K562 (cell line): ENCODE data around the gene SGSM2. TPM values are rescaled to one million over a fixed set of nuclear protein-coding genes. Genes with fewer than 3 reads are reported as not detected.

ENCODE experiments used
- ATAC-seq: fragments of 200-7000 bp; cut with Tn5 transposase; 3 replicates; pipeline ENCODE4 v1.9.1; 2020; ENCODE audit warnings: moderate library complexity
- BruUV-seq: library from RNA; stranded (reverse); fragments of 400-500 nt; replicated peaks from 2 replicates; lab custom pipeline; 2021; lab: Mats Ljungman, UMichigan
- CTCF ChIA-PET: fragments of 300-600 bp; formaldehyde crosslinking; extraction: SDS; loops from one replicate; lab custom pipeline; 2021; ENCODE audit warnings: low intra/inter-chr PET ratio; lab: Yijun Ruan, JAX
- POLR2A ChIA-PET: fragments of 300-600, 350-650 bp; sonication (Branson Sonifier 250); formaldehyde crosslinking; extraction: SDS; loops from one replicate; lab custom pipeline; 2021; ENCODE audit warnings: antibody characterized with exemption, inconsistent platforms; lab: Yijun Ruan, JAX
- DNase-seq, 4 experiments: peaks; one replicate each; pipeline versions ENCODE4 v3.0.0 to v3.0.0-alpha.2; 2011 to 2018; ENCODE audit warnings: low spot score in 3 of 4, mixed read lengths in 3 of 4; ENCODE audit errors: extremely low read depth in 1 of 4
- FAIRE-seq: peaks from 2 replicates; lab custom pipeline; 2011; peaks lifted over from hg19 to GRCh38; lab: Jason Lieb, UNC
- H2AFZ ChIP-seq: 2 replicates; pipeline ENCODE4 v1.6.0; 2011; ENCODE audit warnings: low read depth, low read length, control low read depth, inconsistent platforms
- H3K27ac ChIP-seq: fragments of 200-600 bp; 3 replicates; pipeline ENCODE4 v1.8.0; 2011; ENCODE audit warnings: low read depth, mild to moderate bottlenecking, control low read depth, inconsistent platforms, low read length, moderate library complexity, mixed read lengths; ENCODE audit errors: extremely low read depth
- H3K27me3 ChIP-seq, 2 experiments: fragments of 300-600 bp in 1 of 2; 2 replicates in 1 of 2; 3 replicates in 1 of 2; pipeline versions ENCODE4 v1.6.0 to v1.8.0; 2011; ENCODE audit warnings: inconsistent platforms in 2 of 2, low read length in 2 of 2, mild to moderate bottlenecking in 1 of 2, mixed read lengths in 1 of 2, moderate library complexity in 1 of 2; ENCODE audit not compliant: control insufficient read depth in 2 of 2, insufficient read depth in 2 of 2
- H3K36me3 ChIP-seq: fragments of 300-600 bp; 3 replicates; pipeline ENCODE4 v1.8.0; 2011; ENCODE audit warnings: mild to moderate bottlenecking, low read length, inconsistent platforms; ENCODE audit not compliant: control insufficient read depth, insufficient read depth
- H3K4me1 ChIP-seq, 2 experiments: fragments of 200-600 bp in 1 of 2; replicated peaks in 1 of 2; 2 replicates in 1 of 2; 3 replicates in 1 of 2; pipeline versions ENCODE4 v1.5.1 to v1.8.0; 2011; ENCODE audit warnings: inconsistent platforms in 2 of 2, low read length in 2 of 2, mild to moderate bottlenecking in 1 of 2, mixed read lengths in 1 of 2, moderate library complexity in 1 of 2; ENCODE audit not compliant: control insufficient read depth in 2 of 2, insufficient read depth in 2 of 2
- H3K4me2 ChIP-seq: 2 replicates; pipeline ENCODE4 v1.6.1; 2011; ENCODE audit warnings: low read length, control low read depth, inconsistent platforms, mixed read lengths; ENCODE audit not compliant: insufficient read depth
- H3K4me3 ChIP-seq: fragments of 200-600 bp; sonication (generic), shearing (Covaris generic); 2 replicates; pipeline ENCODE4 v1.5.1; 2016; ENCODE audit warnings: control low read depth, inconsistent platforms
- H3K79me2 ChIP-seq: fragments of 200-600 bp; 3 replicates; pipeline ENCODE4 v1.8.0; 2011; ENCODE audit warnings: low read length, inconsistent platforms; ENCODE audit not compliant: control insufficient read depth, insufficient read depth
- H3K9ac ChIP-seq, 2 experiments: 2 replicates each; pipeline versions ENCODE4 v1.6.0 to v1.6.1; 2011; ENCODE audit warnings: low read depth in 2 of 2, low read length in 2 of 2, control low read depth in 1 of 2, inconsistent platforms in 1 of 2, mild to moderate bottlenecking in 1 of 2, mixed read lengths in 1 of 2; ENCODE audit not compliant: insufficient read depth in 1 of 2
- H3K9me1 ChIP-seq: one replicate; pipeline ENCODE4 v1.6.0; 2011; ENCODE audit warnings: inconsistent platforms, mild to moderate bottlenecking, low read length, moderate library complexity; ENCODE audit not compliant: control insufficient read depth, insufficient read depth
- H3K9me3 ChIP-seq: replicated peaks from 2 replicates; pipeline ENCODE4 v1.5.1; 2011; ENCODE audit warnings: low read depth, low read length, inconsistent platforms; ENCODE audit not compliant: control insufficient read depth, insufficient read depth
- H4K20me1 ChIP-seq: replicated peaks from 2 replicates; pipeline ENCODE4 v1.6.1; 2011; ENCODE audit warnings: low read length, inconsistent platforms, mixed read lengths; ENCODE audit not compliant: control insufficient read depth, insufficient read depth
- ATF1 ChIP-seq, 2 experiments: fragments of 450-650 bp in 1 of 2; IDR thresholded peaks; 2 replicates each; pipeline ENCODE4 v1.6.1; 2016; ENCODE audit warnings: missing compliant biosample characterization in 1 of 2, missing genetic modification characterization in 1 of 2
- ATF7 ChIP-seq: fragments of 450-650 bp; IDR thresholded peaks from 2 replicates; pipeline ENCODE4 v1.7.1; 2014; ENCODE audit warnings: mild to moderate bottlenecking, moderate library complexity
- HCFC1 ChIP-seq: IDR thresholded peaks from 2 replicates; pipeline ENCODE4 v1.6.1; 2012; ENCODE audit warnings: low read depth, low read length, improper control_type of control experiment
- NR4A1 ChIP-seq, 2 experiments: fragments of 250-450 bp in 1 of 2; fragments of 450-650 bp in 1 of 2; sonication (Bioruptor Pico) in 1 of 2; IDR thresholded peaks; 2 replicates each; pipeline versions ENCODE4 v1.4.0 to v1.6.1; 2016 to 2020; ENCODE audit warnings: mild to moderate bottlenecking in 2 of 2, missing compliant biosample characterization in 1 of 2, missing genetic modification characterization in 1 of 2, moderate library complexity in 1 of 2
- PHTF2 ChIP-seq: fragments of 250-450 bp; sonication (Bioruptor Pico); IDR thresholded peaks from 2 replicates; pipeline ENCODE4 v1.5.0; 2021; ENCODE audit warnings: mild to moderate bottlenecking
- POLR2B ChIP-seq: fragments of 450-650 bp; IDR thresholded peaks from 2 replicates; pipeline ENCODE4 v1.6.1; 2018; ENCODE audit warnings: low read depth; ENCODE audit not compliant: partially characterized antibody
- STAT5A ChIP-seq: IDR thresholded peaks from 2 replicates; pipeline ENCODE4 v1.6.1; 2012; ENCODE audit warnings: low read length, inconsistent platforms, borderline replicate concordance
- TAL1 ChIP-seq: fragments of 450-650 bp; IDR thresholded peaks from 2 replicates; pipeline ENCODE4 v1.6.1; 2016; ENCODE audit warnings: mild to moderate bottlenecking
- ZNF449 ChIP-seq: fragments of 250-450 bp; sonication (Bioruptor Pico); IDR thresholded peaks from 2 replicates; pipeline ENCODE4 v1.8.0; 2022; ENCODE audit warnings: moderate library complexity, mild to moderate bottlenecking, inconsistent platforms
- WGBS: fragments of 100-300 bp; shearing (Covaris generic); methylation state at CpG from one replicate; pipeline ENCODE4 v1.1.6; 2016; ENCODE audit warnings: low coverage, mixed read lengths; ENCODE audit not compliant: insufficient coverage; ENCODE audit errors: missing lambda C conversion rate; 5-methylcytosine and 5-hydroxymethylcytosine counted together
- in situ Hi-C: fragments of 300-500 bp; cut with MboI; formaldehyde crosslinking; loops from 4 replicates; pipeline ENCODE4 v1.15.0; 2018; ENCODE audit warnings: inconsistent platforms, mixed read lengths
- intact Hi-C: fragments of 100-400 bp; cut with micrococcal nuclease; formaldehyde crosslinking; loops from 2 replicates; pipeline ENCODE4 v1.14.2; 2022
- polyA plus RNA-seq, 8 experiments: library from polyadenylated mRNA; depleted of rRNA in 4 of 8; stranded (reverse) in 5 of 8; unstranded in 3 of 8; fragments of >200 nt; fragmentation: Nextera tagmentation in 2 of 8; fragmentation: Illumina TruSeq in 1 of 8; extraction: Ambion mirVana in 2 of 8; extraction: Trizol in 1 of 8; gene quantifications; 2 replicates each; pipeline versions ENCODE4 v1.2.1 to v1.2.3, GENCODE V29; 2011 to 2014; ENCODE audit warnings: inconsistent platforms in 1 of 8, missing spikeins in 1 of 8
- total RNA-seq, 7 experiments: library from RNA; depleted of rRNA in 6 of 7; stranded (reverse); fragments of >200 nt in 6 of 7; fragmentation: Illumina TruSeq in 2 of 7; extraction: Trizol in 2 of 7; gene quantifications; 2 replicates each; pipeline versions ENCODE4 v1.2.1 to v1.2.3, GENCODE V29; 2011 to 2021; ENCODE audit warnings: low replicate concordance in 1 of 7

The SGSM2 gene
- total and polyA plus RNA-seq, 9 of the 15 experiments (the other 6 are each of a cell fraction or from before 2014, with no cell fraction given) = 0.20 to 26.3 (median 14.8) TPM

- no peaks in the 10 kb centered on the region for H3K27me3 ChIP-seq
- no peak overlapping the region for H2AFZ ChIP-seq
- TF ChIP-seq STAT5A = no peak
- TF ChIP-seq, all 486 proteins: peak for 0
- no peaks in the 10 kb centered on the region for H3K9me3 ChIP-seq
- no peaks in the 10 kb centered on the region for H3K4me1 ChIP-seq
- H3K27ac ChIP-seq = no peak overlapping the region
- ChIA-PET CTCF (no interaction called here), POLR2A (interaction anchor here (0.7 to 1.1 kb wide), 2 partner anchors 12 to 36 kb away, joined by 3 to 4 read pairs; no protein-coding TSS in a partner anchor)
- in situ Hi-C loops (no loop called here), intact Hi-C loops (no loop called here)
- H3K36me3 ChIP-seq = peaks cover 52% of the 10 kb centered on the region; the same call in 2 of the 3 replicates
- H3K9ac ChIP-seq = no peak overlapping the region
- H3K79me2 ChIP-seq = no peaks in the 10 kb centered on the region
- H3K4me3 ChIP-seq = no peak overlapping the region
- 92% methylated on average over 23 of the region's 27 CpGs for WGBS
- H4K20me1 ChIP-seq = no peaks in the 10 kb centered on the region
- ATAC-seq = no peak
- H3K4me2 ChIP-seq = no peak overlapping the region
- no peak for FAIRE-seq
- no peak for DNase-seq
- H3K9me1 ChIP-seq = no peaks in the 10 kb centered on the region
- no TSS peak for BruUV-seq
Measured at GRCh38 chr17:2421315-2422147, 84.2 kb downstream of the SGSM2 start.

GRCh38 chr17:2423271-2423670 is 86.0 kb downstream of the SGSM2 start:
- H3K9ac ChIP-seq = no peak overlapping the region
- no peak overlapping the region for H3K4me2 ChIP-seq
- no peaks in the 10 kb centered on the region for H3K27me3 ChIP-seq
- no TSS peak for BruUV-seq
- no peak for TF ChIP-seq HCFC1
- no peak for TF ChIP-seq ATF1 (CRISPR knock-in tag; IDR thresholded peaks at IDR 0.05)
- no peak for TF ChIP-seq ATF1 (tag; IDR thresholded peaks at IDR 0.05)
- TF ChIP-seq PHTF2 (CRISPR knock-in tag) = no peak
- no peak for TF ChIP-seq NR4A1 (CRISPR knock-in tag; IDR thresholded peaks at IDR 0.05)
- TF ChIP-seq NR4A1 (tag; IDR thresholded peaks at IDR 0.05) = no peak
- no peak for TF ChIP-seq ATF7
- no peak for TF ChIP-seq POLR2B
- TF ChIP-seq TAL1 = no peak
- no peak for TF ChIP-seq ZNF449 (CRISPR knock-in tag)
- in situ Hi-C loops (no loop called here), intact Hi-C loops (no loop called here)
- no peak overlapping the region for H3K4me3 ChIP-seq
- no peaks in the 10 kb centered on the region for H4K20me1 ChIP-seq
- 85% methylated on average over 6 of the region's 6 CpGs for WGBS
- H3K9me1 ChIP-seq = no peaks in the 10 kb centered on the region
- H3K9me3 ChIP-seq = no peaks in the 10 kb centered on the region
- CTCF ChIA-PET = no interaction called here
- DNase-seq = no peak
- no peaks in the 10 kb centered on the region for H3K4me1 ChIP-seq
- ATAC-seq = no peak
- FAIRE-seq = no peak
- no peak overlapping the region for H2AFZ ChIP-seq
- no peaks in the 10 kb centered on the region for H3K79me2 ChIP-seq
- POLR2A ChIA-PET = no interaction called here
- peaks cover 46% of the 10 kb centered on the region; the same call in 1 of the 3 replicates for H3K36me3 ChIP-seq
- H3K27ac ChIP-seq = no peak overlapping the region
